Transverse colon (tissue), 4 donors: ENCODE data around the gene CDYL. TPM values are rescaled to one million over a fixed set of nuclear protein-coding genes. Genes with fewer than 3 reads are reported as not detected.

ENCODE experiments used
- DNase-seq: peaks from one replicate; pipeline ENCODE4 v3.0.0-alpha.2; 2019
- H3K27ac ChIP-seq, 4 donors: fragments of 200-600 bp; sonication (generic); 2 replicates each; pipeline ENCODE4 v1.5.1; 2016 to 2018; ENCODE audit warnings: inconsistent platforms in 4 of 4
- H3K27me3 ChIP-seq: fragments of 200-600 bp; sonication (generic); 2 replicates; pipeline ENCODE4 v1.5.1; 2017; ENCODE audit warnings: inconsistent platforms
- H3K36me3 ChIP-seq, 4 donors: fragments of 200-600 bp; sonication (generic); 2 replicates each; pipeline ENCODE4 v1.5.1; 2017 to 2019; ENCODE audit warnings: inconsistent platforms in 4 of 4
- H3K4me1 ChIP-seq, 4 donors: fragments of 200-600 bp; sonication (generic); 2 replicates each; pipeline ENCODE4 v1.5.1; 2017 to 2020; ENCODE audit warnings: inconsistent platforms in 4 of 4
- H3K4me3 ChIP-seq, 4 donors: fragments of 200-600 bp; sonication (generic); 1 replicate in 1 of 4; 2 replicates in 3 of 4; pipeline versions ENCODE4 v1.5.1 to v1.6.1; 2017 to 2019; ENCODE audit warnings: inconsistent platforms in 4 of 4
- H3K9me3 ChIP-seq, 2 donors: fragments of 200-600 bp; sonication (generic); 2 replicates each; pipeline ENCODE4 v1.5.1; 2017 to 2019; ENCODE audit warnings: inconsistent platforms in 2 of 2
- EP300 ChIP-seq: sonication (generic); formaldehyde crosslinking; IDR thresholded peaks from one replicate; pipeline ENCODE4 v1.6.1; 2017; ENCODE audit warnings: antibody characterized with exemption, low read depth
- POLR2A ChIP-seq: fragments of 450-650 bp; IDR thresholded peaks from one replicate; pipeline ENCODE4 v1.6.1; 2016; ENCODE audit warnings: antibody characterized with exemption, mild to moderate bottlenecking, moderate library complexity
- POLR2AphosphoS5 ChIP-seq, 3 donors: sonication (generic); formaldehyde crosslinking; IDR thresholded peaks; one replicate each; pipeline ENCODE4 v1.6.1; 2016; ENCODE audit warnings: antibody characterized with exemption in 3 of 3
- WGBS, 2 donors: methylation state at CpG; one replicate each; pipeline ENCODE4 v1.1.5; 2018; ENCODE audit warnings: low coverage in 1 of 2; 5-methylcytosine and 5-hydroxymethylcytosine counted together
- in situ Hi-C, 4 donors: fragments of 200-750 bp; cut with MboI; loops; one replicate each; pipeline versions ENCODE4 v1.15.0 to v1.15.1; 2017; ENCODE audit warnings: low sequenced_read_pairs in 3 of 4, low pct_ligation_motif_present in 1 of 4, low pct_unique_long_range_greater_than_20kb in 1 of 4
- intact Hi-C: fragments of 100-400 bp; cut with DNase I; formaldehyde crosslinking; loops from one replicate; pipeline ENCODE4 v1.15.1; 2023; ENCODE audit warnings: low total_unique reads
- total RNA-seq, 4 donors: library from RNA; depleted of rRNA; stranded (reverse); fragments of >200 nt; gene quantifications; one replicate each; pipeline ENCODE4 v1.1.0, GENCODE V29; 2016
- TF ChIP-seq, protein P1 (sequence below), 5 experiments: fragments of 200-600 bp in 3 of 5; fragments of 450-650 bp in 2 of 5; sonication (generic) in 3 of 5; IDR thresholded peaks; 1 replicate in 2 of 5; 2 replicates in 3 of 5; pipeline ENCODE4 v1.5.1; 2016 to 2017; ENCODE audit warnings: antibody characterized with exemption in 5 of 5, inconsistent platforms in 3 of 5, mild to moderate bottlenecking in 2 of 5, moderate library complexity in 1 of 5

CDYL gene
- total RNA-seq, 4 donors from 2014 or later: 23.6 to 40.8 (median 30.0) TPM

DNA sequence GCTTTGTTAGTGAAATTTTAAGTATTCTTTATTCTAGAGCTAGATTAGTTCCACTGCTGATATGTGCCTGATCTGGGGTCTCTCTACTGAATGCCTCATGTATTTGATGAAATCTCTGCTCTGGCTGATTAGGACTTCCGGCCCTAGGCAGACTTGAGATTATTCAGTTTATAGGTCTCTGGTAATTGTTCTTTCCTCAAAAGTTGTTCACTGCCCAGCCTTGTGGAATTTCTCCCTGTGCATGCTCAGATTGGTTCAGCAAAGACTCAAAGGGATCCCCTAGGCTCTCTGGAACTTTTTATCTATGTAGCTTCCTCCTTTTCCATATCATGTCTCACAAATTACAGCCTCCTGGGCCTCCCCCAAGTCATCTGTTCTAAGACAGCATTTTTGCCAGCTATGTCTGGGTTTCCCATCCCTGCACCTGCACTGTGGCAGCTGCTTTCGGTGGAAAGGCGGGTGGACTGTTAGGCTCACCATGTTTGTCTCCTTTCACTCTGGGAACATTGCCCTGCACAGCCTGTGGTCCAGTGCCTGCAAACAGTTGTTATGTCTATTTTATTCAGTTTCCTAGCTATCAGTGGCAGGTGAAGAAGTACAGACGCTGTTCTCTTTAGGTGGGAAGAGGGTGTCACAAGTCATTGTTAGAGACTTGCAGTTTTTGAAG, 154.0 kb downstream of the CDYL start:
- Histone ChIP-seq H3K36me3 (no peaks in the 10 kb centered on the region), H3K4me3 (no peak overlapping the region), H3K9me3 (no peaks in the 10 kb centered on the region), H3K4me1 (peaks cover 13 to 34% (median 26%) of the 10 kb centered on the region in 4 donors), H3K27me3 (no peaks in the 10 kb centered on the region), H3K27ac (peak overlapping the region in 2 of 4 donors; percentile 13 to 79)
- intact Hi-C loops: no loop called here
- TF ChIP-seq POLR2AphosphoS5 (IDR thresholded peaks at IDR 0.05) (no peak), POLR2A (no peak), EP300 (no peak)
- TF ChIP-seq, protein P1, sequence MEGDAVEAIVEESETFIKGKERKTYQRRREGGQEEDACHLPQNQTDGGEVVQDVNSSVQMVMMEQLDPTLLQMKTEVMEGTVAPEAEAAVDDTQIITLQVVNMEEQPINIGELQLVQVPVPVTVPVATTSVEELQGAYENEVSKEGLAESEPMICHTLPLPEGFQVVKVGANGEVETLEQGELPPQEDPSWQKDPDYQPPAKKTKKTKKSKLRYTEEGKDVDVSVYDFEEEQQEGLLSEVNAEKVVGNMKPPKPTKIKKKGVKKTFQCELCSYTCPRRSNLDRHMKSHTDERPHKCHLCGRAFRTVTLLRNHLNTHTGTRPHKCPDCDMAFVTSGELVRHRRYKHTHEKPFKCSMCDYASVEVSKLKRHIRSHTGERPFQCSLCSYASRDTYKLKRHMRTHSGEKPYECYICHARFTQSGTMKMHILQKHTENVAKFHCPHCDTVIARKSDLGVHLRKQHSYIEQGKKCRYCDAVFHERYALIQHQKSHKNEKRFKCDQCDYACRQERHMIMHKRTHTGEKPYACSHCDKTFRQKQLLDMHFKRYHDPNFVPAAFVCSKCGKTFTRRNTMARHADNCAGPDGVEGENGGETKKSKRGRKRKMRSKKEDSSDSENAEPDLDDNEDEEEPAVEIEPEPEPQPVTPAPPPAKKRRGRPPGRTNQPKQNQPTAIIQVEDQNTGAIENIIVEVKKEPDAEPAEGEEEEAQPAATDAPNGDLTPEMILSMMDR (IDR thresholded peaks at IDR 0.05): no peak
- DNase-seq: no peak
- in situ Hi-C loops: loop anchor here in 1 of 4 donors (25.0 kb wide), 1 partner anchor 618 kb away; no protein-coding TSS in a partner anchor
- 75 to 76% methylated on average over 3 to 4 of the region's 4 CpGs for WGBS, 2 donors

DNA sequence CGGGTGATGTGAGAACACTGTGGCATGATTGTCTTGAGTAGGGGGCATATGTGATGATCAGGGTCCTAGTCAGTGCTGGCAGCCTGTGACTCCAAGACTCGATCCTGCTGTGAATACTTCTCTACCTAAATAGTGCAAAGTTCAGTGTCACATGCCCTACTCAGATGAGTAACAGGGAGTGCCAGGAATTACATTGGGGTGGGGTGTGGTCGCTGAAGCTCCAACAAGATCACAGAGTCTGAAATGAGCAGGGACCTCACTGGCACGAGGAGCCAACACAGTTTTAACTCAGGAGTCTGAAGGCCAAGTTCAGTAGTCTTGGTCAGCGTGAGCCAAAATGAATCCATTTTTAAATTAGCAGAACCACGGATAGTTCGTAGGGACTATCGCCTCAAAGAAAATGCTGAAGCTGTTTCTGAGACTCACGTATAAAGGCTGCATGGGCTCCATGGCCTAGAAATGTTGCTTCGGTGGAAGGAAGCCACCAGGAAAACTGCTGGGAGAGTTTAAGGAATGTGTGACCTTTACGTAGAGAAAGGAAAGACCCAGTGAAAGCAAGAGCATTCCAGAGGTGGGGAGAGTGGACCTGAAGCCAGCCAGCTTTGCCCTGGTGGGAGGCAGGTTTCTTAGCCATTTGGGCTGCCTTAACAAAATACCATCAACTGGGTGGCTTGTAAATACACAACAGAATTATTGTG, 155.5 kb downstream of the CDYL start:
- H3K4me1 ChIP-seq: peaks cover 13 to 38% (median 26%) of the 10 kb centered on the region in 4 donors
- H3K9me3 ChIP-seq: no peaks in the 10 kb centered on the region
- peak; percentile 73 for DNase-seq
- in situ Hi-C loops (loop anchor here in 1 of 4 donors (25.0 kb wide), 1 partner anchor 619 kb away; no protein-coding TSS in a partner anchor), intact Hi-C loops (no loop called here)
- peak overlapping the region; percentile 59 to 79 (median 72) for H3K27ac ChIP-seq
- H3K4me3 ChIP-seq: no peak overlapping the region
- H3K27me3 ChIP-seq: no peaks in the 10 kb centered on the region
- peak in 2 of 3 donors; percentile 61 to 71 for TF ChIP-seq POLR2AphosphoS5 (IDR thresholded peaks at IDR 0.05)
- peak; percentile 27 for TF ChIP-seq EP300
- TF ChIP-seq POLR2A: no peak
- no peaks in the 10 kb centered on the region for H3K36me3 ChIP-seq
- 74 to 75% methylated on average over 7 to 11 of the region's 11 CpGs for WGBS, 2 donors

DNA sequence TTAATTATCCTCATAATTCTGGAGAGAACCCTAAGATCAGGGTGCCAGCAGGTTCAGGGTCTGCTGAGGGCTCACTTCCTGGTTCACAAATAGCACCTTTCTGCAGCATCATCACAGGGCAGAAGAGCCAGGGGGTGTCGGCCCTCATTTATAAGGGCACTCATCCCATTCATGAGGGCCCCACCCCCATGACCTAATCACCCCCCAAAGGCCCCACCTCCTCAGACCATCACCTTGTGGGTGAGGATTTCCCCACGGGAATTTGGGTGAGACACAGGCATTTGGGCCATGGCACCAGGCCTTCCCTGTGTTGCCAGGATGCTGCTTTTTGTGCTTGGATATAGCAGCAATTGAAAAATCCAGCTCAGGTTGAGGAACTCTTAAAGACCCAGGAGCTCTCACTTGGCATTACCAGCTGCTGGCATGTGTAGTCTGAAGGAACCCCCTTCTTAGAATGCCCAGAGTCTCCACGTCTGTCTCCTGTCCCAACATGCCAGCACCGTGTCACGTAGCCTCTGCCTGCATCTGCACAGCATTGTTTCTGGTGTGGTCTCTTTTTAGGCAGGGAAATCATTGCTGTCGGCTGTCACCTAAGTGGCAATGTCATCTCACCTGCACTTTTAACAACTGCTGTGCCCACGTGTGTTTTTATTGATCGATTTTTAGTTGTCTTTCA, 156.2 kb downstream of the CDYL start:
- in situ Hi-C loops: loop anchor here in 1 of 4 donors (25.0 kb wide), 1 partner anchor 620 kb away; no protein-coding TSS in a partner anchor
- 85 to 88% methylated on average over 3 to 8 of the region's 8 CpGs for WGBS, 2 donors

DNA sequence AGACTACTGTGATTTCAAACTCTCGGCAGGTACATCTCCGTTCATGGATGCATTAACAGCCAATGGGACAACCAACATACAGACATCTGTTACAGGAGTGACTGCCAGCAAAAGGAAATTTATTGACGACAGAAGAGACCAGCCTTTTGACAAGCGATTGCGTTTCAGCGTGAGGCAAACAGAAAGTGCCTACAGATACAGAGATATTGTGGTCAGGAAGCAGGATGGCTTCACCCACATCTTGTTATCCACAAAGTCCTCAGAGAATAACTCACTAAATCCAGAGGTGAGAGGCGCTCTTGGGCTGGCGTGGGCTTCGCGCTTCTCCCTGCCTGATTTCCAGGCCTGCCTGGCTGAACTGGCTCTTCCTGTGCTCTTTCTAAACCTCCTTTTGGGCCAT, 159.3 kb downstream of the CDYL start:
- no peaks in the 10 kb centered on the region for H3K36me3 ChIP-seq
- no peak for DNase-seq
- H3K4me3 ChIP-seq: no peak overlapping the region
- intact Hi-C loops: no loop called here
- no peak for TF ChIP-seq POLR2A
- peaks cover 10 to 35% (median 21%) of the 10 kb centered on the region in 4 donors for H3K4me1 ChIP-seq
- WGBS, 2 donors: 83% methylated on average over 10 of the region's 10 CpGs; no CpG with 5 or more reads in 1 of the 2 donors
- in situ Hi-C loops: loop anchor here in 1 of 4 donors (25.0 kb wide), 1 partner anchor 623 kb away; no protein-coding TSS in a partner anchor
- no peaks in the 10 kb centered on the region for H3K27me3 ChIP-seq
- H3K9me3 ChIP-seq: no peaks in the 10 kb centered on the region
- H3K27ac ChIP-seq: no peak overlapping the region

More for the DNA sequence above, 156.2 kb downstream of the CDYL start:
- intact Hi-C loops: no loop called here
- peak overlapping the region; percentile 59 to 79 (median 72) for H3K27ac ChIP-seq
- no peak for DNase-seq
- H3K36me3 ChIP-seq: no peaks in the 10 kb centered on the region
- H3K9me3 ChIP-seq: no peaks in the 10 kb centered on the region
- peaks cover 13 to 42% (median 26%) of the 10 kb centered on the region in 4 donors for H3K4me1 ChIP-seq
- TF ChIP-seq, protein P1 (IDR thresholded peaks at IDR 0.05): no peak
- no peaks in the 10 kb centered on the region for H3K27me3 ChIP-seq
- no peak overlapping the region for H3K4me3 ChIP-seq
